ENCODE measurements around the gene NSD2.

The NSD2 gene

GRCh38 chr4:1862055-1862911 lies 8.9 kb upstream of the NSD2 start:
- H3K27ac ChIP-seq (ENCODE audit: extremely low read depth, low read depth, low read length): no peak overlapping the region
- TF ChIP-seq ZNF629 (tag by site-specific recombination; IDR thresholded peaks at IDR 0.05): no peak
- TF ChIP-seq ZXDB (tag by site-specific recombination; IDR thresholded peaks at IDR 0.05): no peak
- TF ChIP-seq ZFP37 (tag by site-specific recombination; IDR thresholded peaks at IDR 0.05): no peak
- no peak for TF ChIP-seq ZNF677 (tag by site-specific recombination; IDR thresholded peaks at IDR 0.05)
- no peak for TF ChIP-seq ZSCAN5A (tag by site-specific recombination; IDR thresholded peaks at IDR 0.05)
- no peak for TF ChIP-seq ZBTB6 (tag by site-specific recombination; IDR thresholded peaks at IDR 0.05)
- no peak for TF ChIP-seq ZNF37A (tag by site-specific recombination; IDR thresholded peaks at IDR 0.05)
- no peak for TF ChIP-seq ZNF585B (tag by site-specific recombination; IDR thresholded peaks at IDR 0.05)
- TF ChIP-seq ZNF221 (tag by site-specific recombination; IDR thresholded peaks at IDR 0.05; ENCODE audit: borderline replicate concordance): no peak
- TF ChIP-seq ZNF416 (tag by site-specific recombination; IDR thresholded peaks at IDR 0.05): no peak
- no peak for TF ChIP-seq KLF7 (tag by site-specific recombination; IDR thresholded peaks at IDR 0.05; ENCODE audit: borderline replicate concordance)
- no peaks in the 10 kb centered on the region for H3K9me3 ChIP-seq (ENCODE audit: control insufficient read depth, insufficient read depth, low read depth, low read length)
- H3K36me3 ChIP-seq (ENCODE audit: control insufficient read depth in 2 of 2, insufficient read depth in 1 of 2, low read length in 2 of 2): no peaks in the 10 kb centered on the region
- H3K4me3 ChIP-seq (ENCODE audit: low read depth, low read length): no peak overlapping the region
- POLR2A ChIA-PET: interaction anchor here (0.7 to 1.1 kb wide), 2 partner anchors 14 to 616 kb away, joined by 4 read pairs; no protein-coding TSS in a partner anchor
- CTCF ChIA-PET: interaction anchor here (0.7 to 1.5 kb wide), 2 partner anchors 38 to 87 kb away, joined by 3 to 5 read pairs; no protein-coding TSS in a partner anchor
- H3K4me1 ChIP-seq (ENCODE audit: control insufficient read depth, insufficient read depth, low read length): no peaks in the 10 kb centered on the region

GRCh38 chr4:1862961-1863296 lies 8.3 kb upstream of the NSD2 start:
- CTCF ChIA-PET: no interaction called here

More at GRCh38 chr4:1862961-1863296, 8.3 kb upstream of the NSD2 start:
- H3K9me3 ChIP-seq (ENCODE audit: control insufficient read depth, insufficient read depth, low read depth, low read length): no peaks in the 10 kb centered on the region
- POLR2A ChIA-PET: interaction anchor here (0.7 kb wide), 1 partner anchor 616 kb away, joined by 4 read pairs; no protein-coding TSS in a partner anchor
- no peak overlapping the region for H3K27ac ChIP-seq (ENCODE audit: extremely low read depth, low read depth, low read length)
- no peak for TF ChIP-seq ZBTB1 (tag by site-specific recombination; IDR thresholded peaks at IDR 0.05)
- no peak for TF ChIP-seq ZNF169 (tag by site-specific recombination; IDR thresholded peaks at IDR 0.05)
- TF ChIP-seq ZNF138 (tag by site-specific recombination; IDR thresholded peaks at IDR 0.05; ENCODE audit: borderline replicate concordance): no peak
- no peak for TF ChIP-seq ZNF677 (tag by site-specific recombination; IDR thresholded peaks at IDR 0.05)
- no peak for TF ChIP-seq PRDM2 (tag by site-specific recombination; IDR thresholded peaks at IDR 0.05; ENCODE audit: borderline replicate concordance)
- TF ChIP-seq KLF16 (tag by site-specific recombination; IDR thresholded peaks at IDR 0.05): no peak
- TF ChIP-seq ZNF223 (tag by site-specific recombination; IDR thresholded peaks at IDR 0.05): no peak
- no peak for TF ChIP-seq ZNF791 (tag by site-specific recombination; IDR thresholded peaks at IDR 0.05)
- no peak for TF ChIP-seq ZNF785 (tag by site-specific recombination; IDR thresholded peaks at IDR 0.05)
- TF ChIP-seq ZNF623 (tag by site-specific recombination; IDR thresholded peaks at IDR 0.05): no peak
- no peak for TF ChIP-seq TRIM28 (IDR thresholded peaks at IDR 0.05; ENCODE audit: borderline replicate concordance, low read length)
- TF ChIP-seq ZSCAN5A (tag by site-specific recombination; IDR thresholded peaks at IDR 0.05): no peak
- no peak for TF ChIP-seq ZNF626 (tag by site-specific recombination; IDR thresholded peaks at IDR 0.05)
- TF ChIP-seq ZNF645 (tag by site-specific recombination; IDR thresholded peaks at IDR 0.05): no peak
- no peaks in the 10 kb centered on the region for H3K4me1 ChIP-seq (ENCODE audit: control insufficient read depth, insufficient read depth, low read length)
- H3K36me3 ChIP-seq (ENCODE audit: control insufficient read depth in 2 of 2, insufficient read depth in 1 of 2, low read length in 2 of 2): no peaks in the 10 kb centered on the region
- no peak overlapping the region for H3K4me3 ChIP-seq (ENCODE audit: low read depth, low read length)
